T-cell (primary cell): ENCODE results near the gene CDRT15. TPM values are rescaled to one million over a fixed set of nuclear protein-coding genes. Genes with fewer than 3 reads are reported as not detected.
"Not testable (repeated sequence)": the region's sequence is repeated elsewhere in the genome, so short reads cannot be mapped to it uniquely, and the experiment has no call there.

Experiments
- ATAC-seq, 4 experiments: fragments of 200-7000 bp in 3 of 4; fragments of 150-1000 bp in 1 of 4; cut with Tn5 transposase; replicated peaks in 1 of 4; 1 replicate in 3 of 4; 2 replicates in 1 of 4; pipeline ENCODE4 v1.10.0; 2021; ENCODE audit warnings: moderate library complexity in 3 of 4, mild to moderate bottlenecking in 2 of 4, moderate number of reproducible peaks in 1 of 4
- CTCF ChIA-PET, 2 donors: fragments of 300-600 bp; sonication (Branson Sonifier 250); formaldehyde crosslinking; loops; one replicate each; lab custom pipeline; 2022; ENCODE audit warnings: antibody characterized with exemption in 2 of 2; lab: Charles Lee
- POLR2A ChIA-PET, 2 donors: fragments of 300-600 bp; sonication (Branson Sonifier 250); formaldehyde crosslinking; loops; one replicate each; lab custom pipeline; 2022; ENCODE audit warnings: antibody characterized with exemption in 2 of 2; lab: Charles Lee
- DNase-seq, 35 experiments: peaks; one replicate each; pipeline versions ENCODE4 v3.0.0 to v3.0.0-alpha.2; 2013 to 2023
- H3K27ac ChIP-seq: one replicate; pipeline ENCODE4 v1.5.1; 2013; ENCODE audit warnings: low read length
- H3K27me3 ChIP-seq, 2 experiments: replicated peaks in 1 of 2; 1 replicate in 1 of 2; 2 replicates in 1 of 2; pipeline versions ENCODE4 v1.6.1 to v1.7.0; 2013; ENCODE audit warnings: low read length in 1 of 2, mixed read lengths in 1 of 2; ENCODE audit not compliant: control insufficient read depth in 2 of 2, insufficient read depth in 2 of 2; ENCODE audit errors: extremely low read depth in 1 of 2
- H3K36me3 ChIP-seq, 2 donors: 1 replicate in 1 of 2; 2 replicates in 1 of 2; pipeline versions ENCODE4 v1.6.1 to v1.7.0; 2013; ENCODE audit warnings: low read length in 1 of 2; ENCODE audit not compliant: control insufficient read depth in 2 of 2, insufficient read depth in 1 of 2; ENCODE audit errors: extremely low read depth in 1 of 2
- H3K4me1 ChIP-seq, 2 experiments: 1 replicate in 1 of 2; 2 replicates in 1 of 2; pipeline versions ENCODE4 v1.6.1 to v1.7.0; 2013; ENCODE audit warnings: low read length in 2 of 2, mixed read lengths in 1 of 2; ENCODE audit not compliant: insufficient read depth in 2 of 2, control insufficient read depth in 1 of 2; ENCODE audit errors: extremely low read depth in 1 of 2
- H3K4me3 ChIP-seq, 2 donors: 1 replicate in 1 of 2; 2 replicates in 1 of 2; pipeline versions ENCODE4 v1.5.1 to v1.7.0; 2013; ENCODE audit warnings: mild to moderate bottlenecking in 2 of 2, low read length in 1 of 2, moderate library complexity in 1 of 2; ENCODE audit not compliant: control insufficient read depth in 1 of 2; ENCODE audit errors: extremely low read depth in 1 of 2
- H3K9me3 ChIP-seq: 2 replicates; pipeline ENCODE4 v1.7.0; 2013
- H3K27ac Mint-ChIP-seq, 2 donors: one replicate each; pipeline ENCODE4 v1.8.0; 2020 to 2021; ENCODE audit warnings: mild to moderate bottlenecking in 2 of 2, mixed read lengths in 2 of 2
- H3K27me3 Mint-ChIP-seq, 2 donors: one replicate each; pipeline ENCODE4 v1.8.0; 2021 to 2022; ENCODE audit warnings: mixed read lengths in 2 of 2
- H3K36me3 Mint-ChIP-seq: one replicate; pipeline ENCODE4 v1.8.0; 2021; ENCODE audit warnings: mixed read lengths
- H3K4me1 Mint-ChIP-seq, 3 donors: one replicate each; pipeline ENCODE4 v1.8.0; 2020 to 2022; ENCODE audit warnings: mixed read lengths in 3 of 3, mild to moderate bottlenecking in 1 of 3
- H3K4me3 Mint-ChIP-seq, 3 donors: one replicate each; pipeline ENCODE4 v1.8.0; 2020 to 2022; ENCODE audit warnings: mild to moderate bottlenecking in 3 of 3, mixed read lengths in 3 of 3, moderate library complexity in 3 of 3
- H3K9me3 Mint-ChIP-seq, 3 donors: one replicate each; pipeline ENCODE4 v1.8.0; 2020 to 2022; ENCODE audit warnings: mixed read lengths in 3 of 3
- WGBS: methylation state at CpG from one replicate; pipeline ENCODE4 v1.1.5; 2013; ENCODE audit warnings: missing lambda C conversion rate; ENCODE audit not compliant: insufficient coverage; 5-methylcytosine and 5-hydroxymethylcytosine counted together
- total RNA-seq, 35 experiments: library from RNA in 6 of 35; stranded (reverse) in 6 of 35; fragments of 120-200 nt in 1 of 35; gene quantifications; one replicate each; pipeline versions ENCODE4 v1.2.1 to v1.2.4 and lab custom pipeline; 2013 to 2026

CDRT15 gene
- total RNA-seq, 5 donors from 2014 or later (not counting 1 experiment from before 2014, with no cell fraction given) = not detected

DNA sequence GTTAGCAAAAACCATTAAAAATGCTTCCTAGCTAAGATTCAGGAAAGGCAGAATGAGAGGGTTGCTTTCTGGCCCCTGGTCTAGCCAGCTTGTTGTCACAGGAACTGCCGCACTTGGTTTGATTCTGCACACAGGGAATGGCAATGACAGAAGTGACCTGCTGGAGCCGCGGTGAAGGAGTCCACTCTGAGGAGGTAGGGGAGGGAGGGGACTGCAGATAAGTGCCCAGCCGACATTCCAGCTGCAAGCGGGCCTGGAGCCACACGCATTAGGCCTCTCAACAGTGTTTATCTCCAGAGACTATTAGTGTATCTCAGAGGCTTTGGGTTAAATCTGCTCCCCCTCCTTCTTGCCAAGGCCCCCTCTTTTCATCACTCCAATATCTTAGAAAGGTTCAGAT, 38.6 kb downstream of the CDRT15 start:
- H3K4me1 Mint-ChIP-seq = peaks cover 85 to 92% (median 92%) of the 10 kb centered on the region in 3 donors
- POLR2A ChIA-PET = no interaction called here
- H3K27me3 ChIP-seq = no peaks in the 10 kb centered on the region
- DNase-seq = no peak
- H3K9me3 Mint-ChIP-seq = no peaks in the 10 kb centered on the region
- CTCF ChIA-PET = interaction anchor here in 1 of 2 donors (0.9 kb wide), 1 partner anchor 103 kb away, joined by 3 read pairs; the partner anchor contains the start of gene HS3ST3B1
- H3K27me3 Mint-ChIP-seq = no peaks in the 10 kb centered on the region
- H3K9me3 ChIP-seq = no peaks in the 10 kb centered on the region
- no peak for ATAC-seq
- H3K27ac Mint-ChIP-seq = peak overlapping the region; percentile 97
- H3K27ac ChIP-seq = peak overlapping the region; percentile 87
- peaks cover 83 to 87% of the 10 kb centered on the region in 2 experiments for H3K4me1 ChIP-seq
- WGBS = 63% methylated on average over 3 of the region's 6 CpGs
- H3K4me3 Mint-ChIP-seq = peak overlapping the region in 2 of 3 donors; percentile 25 to 71
- no peaks in the 10 kb centered on the region for H3K36me3 ChIP-seq
- no peak overlapping the region for H3K4me3 ChIP-seq
- no peaks in the 10 kb centered on the region for H3K36me3 Mint-ChIP-seq

DNA sequence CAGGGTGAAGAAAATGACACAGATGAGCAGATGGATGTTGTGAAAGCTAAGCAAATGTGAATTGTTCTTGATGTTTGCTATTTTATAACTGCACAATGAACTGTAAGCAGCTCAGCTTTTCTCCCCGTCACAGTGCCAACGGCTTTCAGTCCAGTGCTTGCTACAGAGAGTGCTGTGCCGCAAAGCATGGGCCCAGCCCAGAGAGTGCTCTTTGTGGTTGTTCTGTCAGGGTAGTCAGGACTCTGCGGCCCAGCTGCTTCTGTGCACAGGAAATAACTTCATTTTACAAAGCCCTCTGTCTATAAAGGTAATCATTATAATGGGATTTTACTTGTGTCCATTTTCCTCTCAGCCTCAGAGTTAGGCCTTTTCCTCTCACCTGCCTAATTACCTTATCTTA, 39.1 kb downstream of the CDRT15 start:
- H3K4me3 ChIP-seq = no peak overlapping the region
- Mint-ChIP-seq H3K36me3 (no peaks in the 10 kb centered on the region), H3K9me3 (no peaks in the 10 kb centered on the region), H3K27ac (peak overlapping the region; percentile 97), H3K4me3 (peak overlapping the region; percentile 41 to 71 (median 52)), H3K27me3 (no peaks in the 10 kb centered on the region), H3K4me1 (peaks cover 84 to 90% (median 89%) of the 10 kb centered on the region in 3 donors)
- WGBS = no CpG with 5 or more reads among the region's 4 CpGs
- peak overlapping the region; percentile 87 for H3K27ac ChIP-seq
- DNase-seq (peak in 34 of 35 experiments; percentile 8 to 63 (median 42)), ATAC-seq (peak; percentile 26 to 48 (median 38))
- no peaks in the 10 kb centered on the region for H3K9me3 ChIP-seq
- H3K27me3 ChIP-seq = no peaks in the 10 kb centered on the region
- H3K4me1 ChIP-seq = peaks cover 79 to 84% of the 10 kb centered on the region in 2 experiments
- ChIA-PET POLR2A (no interaction called here), CTCF (interaction anchor here in 1 of 2 donors (0.9 kb wide), 1 partner anchor 103 kb away, joined by 3 read pairs; the partner anchor contains the start of gene HS3ST3B1)
- H3K36me3 ChIP-seq = no peaks in the 10 kb centered on the region

DNA sequence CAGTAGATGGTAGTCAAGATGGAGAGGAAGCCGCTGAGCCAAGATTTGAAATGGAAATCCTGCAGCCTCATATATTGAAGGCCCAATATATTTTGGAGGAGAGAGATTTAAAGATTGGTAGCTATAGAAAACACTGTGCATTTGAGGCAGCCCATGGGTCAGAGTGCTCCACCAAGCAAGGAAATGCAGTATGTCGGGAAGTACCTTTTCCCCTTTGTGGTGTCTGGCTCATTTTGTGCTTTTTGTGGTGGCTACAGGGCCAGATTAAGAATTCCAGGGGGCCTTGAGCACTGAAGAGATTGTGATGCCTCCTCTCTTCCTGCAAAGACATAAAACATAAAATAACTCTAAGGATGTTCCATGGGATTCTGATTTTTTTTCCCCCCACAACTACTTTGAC, 39.6 kb downstream of the CDRT15 start:
- no peaks in the 10 kb centered on the region for H3K27me3 ChIP-seq
- no peaks in the 10 kb centered on the region for H3K9me3 Mint-ChIP-seq
- peak overlapping the region; percentile 87 for H3K27ac ChIP-seq
- POLR2A ChIA-PET = no interaction called here
- no peaks in the 10 kb centered on the region for H3K27me3 Mint-ChIP-seq
- no peaks in the 10 kb centered on the region for H3K9me3 ChIP-seq
- peaks cover 74 to 83% of the 10 kb centered on the region in 2 experiments for H3K4me1 ChIP-seq
- H3K4me3 Mint-ChIP-seq = peak overlapping the region; percentile 21 to 71 (median 52)
- no peaks in the 10 kb centered on the region for H3K36me3 Mint-ChIP-seq
- H3K27ac Mint-ChIP-seq = peak overlapping the region; percentile 97
- no peak overlapping the region for H3K4me3 ChIP-seq
- peak in 1 of 35 experiments; percentile 26 for DNase-seq
- 33% methylated on average over 1 of the region's 2 CpGs for WGBS
- H3K36me3 ChIP-seq = no peaks in the 10 kb centered on the region
- no peak for ATAC-seq
- CTCF ChIA-PET = interaction anchor here (0.6 to 0.9 kb wide), 2 partner anchors 104 to 236 kb away, joined by 3 read pairs; partner anchors contain the start of gene HS3ST3B1 (in 1 of the 2)
- H3K4me1 Mint-ChIP-seq = peaks cover 83 to 89% (median 88%) of the 10 kb centered on the region in 3 donors

DNA sequence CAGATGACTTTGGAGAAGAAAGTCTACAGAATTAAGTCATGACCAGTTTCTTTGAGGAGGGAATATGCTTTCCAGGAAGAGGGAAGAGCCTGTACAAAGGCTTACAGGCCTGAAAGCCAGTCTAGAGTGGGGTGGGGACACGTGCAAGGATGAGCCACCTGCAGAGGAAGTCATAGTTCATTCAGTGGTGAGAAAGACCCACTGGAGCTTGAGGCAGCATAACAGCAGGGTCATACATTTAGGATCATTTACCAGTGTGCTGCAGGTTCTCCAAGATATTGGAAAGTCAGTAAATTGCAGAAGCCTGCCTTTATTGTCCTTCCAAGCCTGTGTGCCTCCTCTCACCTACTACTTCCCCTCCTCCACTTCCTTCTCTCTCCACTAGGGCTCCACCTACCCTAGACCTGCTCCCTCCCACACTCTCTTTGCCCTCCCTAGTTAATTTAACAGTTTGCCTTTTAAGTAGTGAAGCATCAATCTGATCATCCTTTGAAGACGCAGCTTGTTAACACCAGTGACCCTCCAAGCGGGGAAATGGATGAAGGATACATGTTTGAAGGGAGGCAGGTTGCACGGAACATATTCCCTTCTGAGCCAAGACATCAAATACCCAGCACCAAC, 40.2 kb downstream of the CDRT15 start:
- no peaks in the 10 kb centered on the region for H3K36me3 Mint-ChIP-seq
- Histone ChIP-seq H3K36me3 (no peaks in the 10 kb centered on the region), H3K4me1 (peaks cover 74 to 82% of the 10 kb centered on the region in 2 experiments), H3K27ac (peak overlapping the region; percentile 87), H3K27me3 (no peaks in the 10 kb centered on the region), H3K4me3 (no peak overlapping the region), H3K9me3 (no peaks in the 10 kb centered on the region)
- CTCF ChIA-PET = interaction anchor here in 1 of 2 donors (0.6 kb wide), 1 partner anchor 237 kb away, joined by 3 read pairs; no protein-coding TSS in a partner anchor
- WGBS = 0% methylated on average over 1 of the region's 4 CpGs
- H3K4me1 Mint-ChIP-seq = peaks cover 80 to 88% (median 87%) of the 10 kb centered on the region in 3 donors
- H3K9me3 Mint-ChIP-seq = no peaks in the 10 kb centered on the region
- peak overlapping the region; percentile 97 for H3K27ac Mint-ChIP-seq
- no peak for ATAC-seq
- H3K27me3 Mint-ChIP-seq = no peaks in the 10 kb centered on the region
- POLR2A ChIA-PET = no interaction called here
- peak overlapping the region; percentile 18 to 71 (median 32) for H3K4me3 Mint-ChIP-seq
- DNase-seq = peak in 1 of 35 experiments; percentile 50

DNA sequence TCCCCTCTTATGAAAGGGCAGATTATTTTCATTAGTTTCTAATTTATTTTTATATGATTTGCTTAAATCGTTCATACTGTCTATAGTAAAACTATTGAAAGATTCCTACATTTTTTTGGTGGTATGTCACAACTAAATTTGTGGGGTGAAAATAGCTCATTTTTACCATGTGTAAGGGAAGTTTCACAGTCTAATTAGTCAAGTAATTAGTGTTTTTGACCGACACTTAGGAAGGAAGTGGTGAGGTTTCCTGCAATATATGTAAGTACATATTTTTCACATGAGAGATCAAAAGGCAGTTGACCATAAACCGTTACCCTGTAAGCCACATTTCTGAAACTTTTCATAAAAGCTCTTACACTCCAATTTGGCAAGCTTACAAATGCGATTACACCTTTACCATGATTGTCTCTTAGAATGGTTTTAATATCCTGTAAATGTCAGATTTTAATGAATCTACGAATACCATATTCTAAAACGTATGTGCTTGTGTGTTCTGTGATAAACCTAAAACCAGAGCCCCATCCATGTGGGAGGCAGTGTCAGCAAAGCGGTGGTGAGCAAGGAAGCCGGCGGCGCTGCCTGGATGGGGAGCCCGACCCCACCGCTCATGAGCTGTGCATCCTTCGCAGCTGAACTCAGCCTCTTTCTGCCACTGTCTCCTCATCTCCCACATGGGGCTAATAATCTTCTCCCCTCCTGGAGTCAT, 43.9 kb downstream of the CDRT15 start:
- peaks cover 43 to 60% of the 10 kb centered on the region in 2 experiments for H3K4me1 ChIP-seq
- not testable (repeated sequence) for H3K36me3 ChIP-seq

DNA sequence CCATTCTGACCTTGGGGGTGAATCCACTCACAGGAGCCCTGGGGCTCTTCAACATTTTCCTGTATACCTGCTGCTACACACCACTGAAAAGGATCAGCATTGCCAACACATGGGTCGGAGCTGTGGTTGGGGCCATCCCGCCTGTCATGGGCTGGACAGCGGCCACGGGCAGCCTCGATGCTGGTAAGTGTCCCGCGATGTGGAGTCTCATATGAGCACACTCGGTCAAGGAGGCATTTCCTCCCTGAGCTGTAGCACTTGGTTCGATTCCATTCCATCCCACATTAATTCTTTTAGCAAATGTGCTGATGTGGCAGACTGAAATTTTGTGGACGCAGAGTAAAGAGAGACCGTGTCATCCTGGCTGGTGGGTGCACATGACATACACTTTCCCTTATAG, 44.6 kb downstream of the CDRT15 start:
- H3K36me3 ChIP-seq, H3K36me3 Mint-ChIP-seq, DNase-seq, H3K4me3 ChIP-seq, H3K27me3 ChIP-seq, ATAC-seq, POLR2A ChIA-PET, CTCF ChIA-PET, H3K9me3 ChIP-seq, H3K27me3 Mint-ChIP-seq, H3K9me3 Mint-ChIP-seq: not testable (repeated sequence)
- WGBS = no CpG with 5 or more reads among the region's 11 CpGs
- H3K4me3 Mint-ChIP-seq = peak overlapping the region in 1 of 3 donors; percentile 51
- peak overlapping the region; percentile 12 for H3K27ac ChIP-seq
- peaks cover 36 to 52% of the 10 kb centered on the region in 2 experiments for H3K4me1 ChIP-seq
- H3K27ac Mint-ChIP-seq = peak overlapping the region; percentile 80 to 87
- peaks cover 52 to 70% (median 67%) of the 10 kb centered on the region in 3 donors for H3K4me1 Mint-ChIP-seq

More for the DNA sequence above, 43.9 kb downstream of the CDRT15 start:
- H3K27me3 ChIP-seq, H3K36me3 Mint-ChIP-seq, POLR2A ChIA-PET, H3K9me3 ChIP-seq, CTCF ChIA-PET, H3K4me3 ChIP-seq, H3K9me3 Mint-ChIP-seq, H3K27me3 Mint-ChIP-seq: not testable (repeated sequence)
- peak; percentile 35 to 45 (median 38) for ATAC-seq
- 10% methylated on average over 2 of the region's 13 CpGs for WGBS
- DNase-seq = peak in 1 of 35 experiments; percentile 26
- Mint-ChIP-seq H3K4me1 (peaks cover 60 to 75% (median 75%) of the 10 kb centered on the region in 3 donors), H3K4me3 (peak overlapping the region; percentile 46 to 62 (median 51)), H3K27ac (peak overlapping the region; percentile 86 to 96)
- peak overlapping the region; percentile 53 for H3K27ac ChIP-seq
